Measurements from ENCODE around the gene TMEM203. TPM values are rescaled to one million over a fixed set of nuclear protein-coding genes. Genes with fewer than 3 reads are reported as not detected.

TMEM203 gene
- total and polyA plus RNA-seq, 2 of the 13 experiments (the other 11 are each of a cell fraction or from before 2014, with no cell fraction given): 23.4 to 36.7 TPM

GRCh38 chr9:137240318-137240840 lies 34.9 kb upstream of the TMEM203 start (continued):
- TF ChIP-seq, protein P1, sequence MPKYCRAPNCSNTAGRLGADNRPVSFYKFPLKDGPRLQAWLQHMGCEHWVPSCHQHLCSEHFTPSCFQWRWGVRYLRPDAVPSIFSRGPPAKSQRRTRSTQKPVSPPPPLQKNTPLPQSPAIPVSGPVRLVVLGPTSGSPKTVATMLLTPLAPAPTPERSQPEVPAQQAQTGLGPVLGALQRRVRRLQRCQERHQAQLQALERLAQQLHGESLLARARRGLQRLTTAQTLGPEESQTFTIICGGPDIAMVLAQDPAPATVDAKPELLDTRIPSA (CRISPR knock-in tag; IDR thresholded peaks at IDR 0.05; ENCODE audit: borderline replicate concordance): no peak
- TF ChIP-seq HNRNPUL1 (IDR thresholded peaks at IDR 0.05; ENCODE audit: low read depth, low read length): no peak
- TF ChIP-seq CREB3 (CRISPR knock-in tag; IDR thresholded peaks at IDR 0.05): no peak
- no peak for TF ChIP-seq PAWR (CRISPR knock-in tag; IDR thresholded peaks at IDR 0.05; ENCODE audit: borderline replicate concordance)
- peak; percentile 71; the same call in 1 of the 2 replicates for TF ChIP-seq PHF21A (CRISPR knock-in tag; IDR thresholded peaks at IDR 0.05)
- TF ChIP-seq RXRA (CRISPR knock-in tag; IDR thresholded peaks at IDR 0.05): peak; percentile 63; the same call in 1 of the 2 replicates
- peak; percentile 67 for TF ChIP-seq KMT2A (CRISPR knock-in tag; IDR thresholded peaks at IDR 0.05)
- 0 out of 2 replicates have a peak, but pooled peaks have one; percentile 34 for TF ChIP-seq SP5 (CRISPR knock-in tag; IDR thresholded peaks at IDR 0.05; ENCODE audit: borderline replicate concordance, low read depth)
- TF ChIP-seq, protein P2, sequence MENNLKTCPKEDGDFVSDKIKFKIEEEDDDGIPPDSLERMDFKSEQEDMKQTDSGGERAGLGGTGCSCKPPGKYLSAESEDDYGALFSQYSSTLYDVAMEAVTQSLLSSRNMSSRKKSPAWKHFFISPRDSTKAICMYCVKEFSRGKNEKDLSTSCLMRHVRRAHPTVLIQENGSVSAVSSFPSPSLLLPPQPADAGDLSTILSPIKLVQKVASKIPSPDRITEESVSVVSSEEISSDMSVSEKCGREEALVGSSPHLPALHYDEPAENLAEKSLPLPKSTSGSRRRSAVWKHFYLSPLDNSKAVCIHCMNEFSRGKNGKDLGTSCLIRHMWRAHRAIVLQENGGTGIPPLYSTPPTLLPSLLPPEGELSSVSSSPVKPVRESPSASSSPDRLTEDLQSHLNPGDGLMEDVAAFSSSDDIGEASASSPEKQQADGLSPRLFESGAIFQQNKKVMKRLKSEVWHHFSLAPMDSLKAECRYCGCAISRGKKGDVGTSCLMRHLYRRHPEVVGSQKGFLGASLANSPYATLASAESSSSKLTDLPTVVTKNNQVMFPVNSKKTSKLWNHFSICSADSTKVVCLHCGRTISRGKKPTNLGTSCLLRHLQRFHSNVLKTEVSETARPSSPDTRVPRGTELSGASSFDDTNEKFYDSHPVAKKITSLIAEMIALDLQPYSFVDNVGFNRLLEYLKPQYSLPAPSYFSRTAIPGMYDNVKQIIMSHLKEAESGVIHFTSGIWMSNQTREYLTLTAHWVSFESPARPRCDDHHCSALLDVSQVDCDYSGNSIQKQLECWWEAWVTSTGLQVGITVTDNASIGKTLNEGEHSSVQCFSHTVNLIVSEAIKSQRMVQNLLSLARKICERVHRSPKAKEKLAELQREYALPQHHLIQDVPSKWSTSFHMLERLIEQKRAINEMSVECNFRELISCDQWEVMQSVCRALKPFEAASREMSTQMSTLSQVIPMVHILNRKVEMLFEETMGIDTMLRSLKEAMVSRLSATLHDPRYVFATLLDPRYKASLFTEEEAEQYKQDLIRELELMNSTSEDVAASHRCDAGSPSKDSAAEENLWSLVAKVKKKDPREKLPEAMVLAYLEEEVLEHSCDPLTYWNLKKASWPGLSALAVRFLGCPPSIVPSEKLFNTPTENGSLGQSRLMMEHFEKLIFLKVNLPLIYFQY (CRISPR knock-in tag; IDR thresholded peaks at IDR 0.05; ENCODE audit: borderline replicate concordance): peak; percentile 65; the same call in 1 of the 2 replicates
- TF ChIP-seq SNAPC5 (CRISPR knock-in tag; IDR thresholded peaks at IDR 0.05; ENCODE audit: borderline replicate concordance): no peak
- TF ChIP-seq EEA1 (CRISPR knock-in tag; IDR thresholded peaks at IDR 0.05; ENCODE audit: borderline replicate concordance): peak; percentile 84; the same call in 1 of the 2 replicates
- TF ChIP-seq ZBTB7B (CRISPR knock-in tag; IDR thresholded peaks at IDR 0.05): peak; percentile 76
- TF ChIP-seq DPF2 (CRISPR knock-in tag; IDR thresholded peaks at IDR 0.05; ENCODE audit: borderline replicate concordance, low read depth): no peak
- TF ChIP-seq ZNF205 (CRISPR knock-in tag; IDR thresholded peaks at IDR 0.05): peak; percentile 64
- TF ChIP-seq HIC2 (CRISPR knock-in tag; IDR thresholded peaks at IDR 0.05; ENCODE audit: low read depth): no peak
- TF ChIP-seq ZNF629 (CRISPR knock-in tag; conservative IDR thresholded peaks at IDR 0.05): no peak; the same call in 1 of the 2 replicates
- peak; percentile 66; the same call in 1 of the 2 replicates for TF ChIP-seq RAD21 (CRISPR knock-in tag; IDR thresholded peaks at IDR 0.05)
- TF ChIP-seq ISX (CRISPR knock-in tag; conservative IDR thresholded peaks at IDR 0.05): no peak
- TF ChIP-seq RFXANK (CRISPR knock-in tag; IDR thresholded peaks at IDR 0.05): no peak
- no peak for TF ChIP-seq ZNF572 (CRISPR knock-in tag; IDR thresholded peaks at IDR 0.05)
- TF ChIP-seq HMGA1 (CRISPR knock-in tag; conservative IDR thresholded peaks at IDR 0.05): no peak
- 0 out of 2 replicates have a peak, but pooled peaks have one; percentile 43 for TF ChIP-seq ZNF589 (CRISPR knock-in tag; conservative IDR thresholded peaks at IDR 0.05)
- TF ChIP-seq ZNF850 (CRISPR knock-in tag; conservative IDR thresholded peaks at IDR 0.05): no peak; the same call in 1 of the 2 replicates
- TF ChIP-seq ZSCAN30 (CRISPR knock-in tag; IDR thresholded peaks at IDR 0.05): no peak
